Caki2 (cell line): Measurements from ENCODE around the gene PRKCB. TPM values are rescaled to one million over a fixed set of nuclear protein-coding genes. Genes with fewer than 3 reads are reported as not detected.
A peak's percentile ranks its signal among the peaks of the same experiment; 100 is the strongest.
"Not testable (repeated sequence)": the region's sequence is repeated elsewhere in the genome, so short reads cannot be mapped to it uniquely, and the experiment has no call there.

ENCODE experiments used
- DNase-seq: peaks from one replicate; pipeline ENCODE4 v3.0.0-alpha.2; 2015; ENCODE audit warnings: low read depth
- in situ Hi-C: cut with HindIII; loops from 2 replicates; pipeline ENCODE4 v1.10.0; 2016; ENCODE audit warnings: low sequenced_read_pairs, low pct_unique_long_range_greater_than_20kb, mixed read lengths
- total RNA-seq: library from RNA; depleted of rRNA; stranded (reverse); fragments of >200 nt; shearing (Covaris generic); gene quantifications from 2 replicates; pipeline ENCODE4 v1.2.3, GENCODE V29; 2014; ENCODE audit warnings: low replicate concordance

Gene PRKCB
- total RNA-seq, 1 experiment from 2014 or later, result not detected

- no peak for DNase-seq
- in situ Hi-C loops, result no loop called here
Observed at GRCh38 chr16:24007934-24008333, 172.2 kb downstream of the PRKCB start.

- in situ Hi-C loops, result no loop called here
Observed at GRCh38 chr16:24009098-24009497, 173.3 kb downstream of the PRKCB start.

GRCh38 chr16:24009955-24010354 lies 174.2 kb downstream of the PRKCB start:
- in situ Hi-C loops, result loop anchor here (10.0 kb wide), 1 partner anchor 205 kb away; no protein-coding TSS in a partner anchor
- no peak for DNase-seq

More at GRCh38 chr16:24009098-24009497, 173.3 kb downstream of the PRKCB start:
- DNase-seq, result no peak

DNA sequence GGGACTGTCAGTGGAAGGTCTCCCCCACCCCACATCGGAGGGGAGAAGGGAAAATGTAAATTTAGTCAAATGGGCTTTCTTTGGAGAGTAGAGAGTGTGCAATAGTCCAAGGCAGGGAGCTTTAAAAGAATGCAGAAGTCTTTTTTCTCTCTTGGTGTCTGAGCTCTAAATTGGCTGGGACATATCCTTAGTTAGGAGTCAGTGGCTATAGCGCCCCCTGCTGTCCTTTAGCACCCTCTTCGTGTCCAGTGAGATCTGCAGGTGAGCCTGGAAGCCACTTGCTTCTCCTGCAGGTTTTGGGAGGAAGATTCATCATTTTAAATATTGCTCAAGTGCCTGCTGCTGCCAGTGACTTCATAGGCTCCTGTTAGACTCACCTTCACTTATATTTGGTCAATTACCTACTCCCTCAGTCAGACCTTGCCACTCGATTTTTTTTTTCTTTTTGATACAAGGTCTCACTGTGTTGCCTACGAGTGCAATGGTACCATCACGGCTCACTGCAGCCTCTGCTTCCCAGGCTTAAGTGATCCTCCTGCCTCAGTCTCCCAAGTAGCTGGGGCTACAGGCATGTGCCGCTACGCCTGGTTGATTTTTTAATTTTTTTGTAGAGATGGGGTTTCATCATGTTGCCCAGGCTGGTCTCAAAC lies 174.8 kb downstream of the PRKCB start:
- peak; percentile 46 for DNase-seq
- in situ Hi-C loops, result loop anchor here (10.0 kb wide), 1 partner anchor 206 kb away; no protein-coding TSS in a partner anchor

DNA sequence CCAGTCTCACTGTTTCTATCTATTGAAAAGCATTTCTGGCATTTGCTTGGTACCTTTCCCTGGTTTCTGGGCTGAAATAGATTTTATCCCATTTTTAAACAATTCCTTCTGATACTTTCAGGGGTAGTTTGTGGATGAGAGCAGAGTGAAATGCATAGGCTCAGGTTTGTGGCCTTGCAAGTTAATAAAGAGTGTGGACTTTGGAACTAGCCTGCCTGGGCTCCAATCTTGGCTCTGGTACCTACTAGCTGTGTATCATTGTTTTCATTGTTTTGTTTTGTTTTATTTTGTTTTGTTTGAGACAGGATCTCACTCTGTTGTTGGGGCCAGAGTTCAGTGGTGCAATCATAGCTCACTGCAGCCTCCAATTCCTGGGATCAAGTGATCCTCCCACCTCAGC lies 175.5 kb downstream of the PRKCB start:
- no peak for DNase-seq
- in situ Hi-C loops, result loop anchor here (10.0 kb wide), 1 partner anchor 206 kb away; no protein-coding TSS in a partner anchor

DNA sequence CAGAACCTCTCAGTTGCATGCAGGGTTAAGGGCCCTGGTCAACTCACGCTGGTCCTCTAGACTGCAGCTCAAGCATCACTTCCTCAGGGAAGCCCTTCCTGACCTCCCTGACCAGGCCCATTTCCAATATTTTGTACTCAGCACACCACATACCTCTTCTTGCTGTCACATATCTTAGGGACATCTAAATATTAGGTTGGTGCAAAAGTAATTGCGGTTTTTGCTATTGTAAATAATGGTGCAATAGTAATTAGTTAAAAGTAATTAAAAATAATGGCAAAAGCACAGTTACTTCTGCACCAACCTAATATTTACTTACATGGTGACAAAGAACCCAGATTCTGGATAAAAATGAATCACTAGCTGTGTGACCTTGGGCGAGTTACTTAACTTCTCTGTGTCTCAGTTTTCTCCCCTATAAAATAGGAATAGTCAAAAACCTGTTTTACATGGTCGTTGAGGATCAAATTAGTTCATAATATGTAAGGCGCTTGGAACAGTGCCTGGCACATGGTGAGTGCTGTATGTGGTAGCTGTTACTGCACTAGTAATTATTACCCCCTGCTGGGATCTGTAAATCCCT lies 177.4 kb downstream of the PRKCB start:
- in situ Hi-C loops, result loop anchor here (10.0 kb wide), 1 partner anchor 208 kb away; no protein-coding TSS in a partner anchor

GRCh38 chr16:24013864-24014645 lies 178.3 kb downstream of the PRKCB start:
- in situ Hi-C loops, result loop anchor here (10.0 kb wide), 1 partner anchor 209 kb away; no protein-coding TSS in a partner anchor
- DNase-seq, result no peak

More for the DNA sequence above, 177.4 kb downstream of the PRKCB start:
- no peak for DNase-seq

- not testable (repeated sequence) for DNase-seq
- in situ Hi-C loops, result loop anchor here (10.0 kb wide), 1 partner anchor 210 kb away; no protein-coding TSS in a partner anchor
Observed at GRCh38 chr16:24014955-24015354, 179.2 kb downstream of the PRKCB start.

- in situ Hi-C loops, result loop anchor here (10.0 kb wide), 1 partner anchor 211 kb away; no protein-coding TSS in a partner anchor
- DNase-seq, result no peak
Observed at GRCh38 chr16:24015923-24016322, 180.1 kb downstream of the PRKCB start.

DNA sequence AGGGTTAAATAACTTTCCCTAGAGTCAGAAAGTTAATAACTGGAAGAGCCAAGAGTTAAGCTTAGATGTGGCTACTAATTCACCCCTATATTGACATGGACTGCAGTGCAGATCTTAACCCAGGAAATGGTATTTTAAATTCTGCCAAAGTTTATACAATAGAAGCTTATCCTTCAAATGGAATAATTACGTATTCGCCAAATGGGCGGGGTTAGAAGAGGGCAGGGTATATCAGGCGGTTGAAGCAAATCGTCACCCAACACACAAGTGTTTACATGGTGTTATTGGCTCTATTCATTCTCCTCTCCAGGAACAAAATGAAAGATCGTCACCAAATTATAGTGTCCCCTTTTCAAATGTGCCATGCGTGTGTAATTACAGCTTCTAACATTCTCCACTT lies 182.7 kb downstream of the PRKCB start:
- in situ Hi-C loops, result loop anchor here (10.0 kb wide), 1 partner anchor 214 kb away; no protein-coding TSS in a partner anchor
- DNase-seq, result no peak

GRCh38 chr16:24022797-24023196 lies 187.0 kb downstream of the PRKCB start:
- in situ Hi-C loops, result no loop called here
- no peak for DNase-seq

- no peak for DNase-seq
- in situ Hi-C loops, result no loop called here
Observed at GRCh38 chr16:24023621-24024020, 187.8 kb downstream of the PRKCB start.

- in situ Hi-C loops, result no loop called here
- DNase-seq, result no peak
Observed at GRCh38 chr16:24024971-24025370, 189.2 kb downstream of the PRKCB start.

GRCh38 chr16:24027466-24027865 lies 191.7 kb downstream of the PRKCB start:
- in situ Hi-C loops, result no loop called here
- DNase-seq, result no peak

DNA sequence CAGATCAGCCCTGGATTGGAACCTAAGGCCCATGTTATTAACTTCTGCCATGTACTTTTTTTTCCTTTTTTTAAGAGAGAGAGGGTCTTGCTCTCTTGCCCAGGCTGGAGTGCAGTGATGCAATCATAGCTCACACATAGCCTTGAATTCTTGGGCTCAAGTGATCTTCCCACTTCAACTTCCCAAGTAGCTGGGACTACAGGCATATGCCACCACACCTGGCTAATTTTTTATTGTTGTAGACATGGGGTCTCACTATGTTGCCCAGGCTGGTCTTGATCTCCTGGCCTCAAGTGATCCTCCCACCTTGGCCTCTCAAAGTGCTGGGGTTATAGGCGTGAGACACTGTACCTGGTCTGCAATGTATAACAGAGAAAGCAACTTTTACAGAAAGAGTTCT lies 194.1 kb downstream of the PRKCB start:
- DNase-seq, in situ Hi-C loops: not testable (repeated sequence)

GRCh38 chr16:24035127-24035842 lies 199.5 kb downstream of the PRKCB start:
- in situ Hi-C loops, result no loop called here

DNA sequence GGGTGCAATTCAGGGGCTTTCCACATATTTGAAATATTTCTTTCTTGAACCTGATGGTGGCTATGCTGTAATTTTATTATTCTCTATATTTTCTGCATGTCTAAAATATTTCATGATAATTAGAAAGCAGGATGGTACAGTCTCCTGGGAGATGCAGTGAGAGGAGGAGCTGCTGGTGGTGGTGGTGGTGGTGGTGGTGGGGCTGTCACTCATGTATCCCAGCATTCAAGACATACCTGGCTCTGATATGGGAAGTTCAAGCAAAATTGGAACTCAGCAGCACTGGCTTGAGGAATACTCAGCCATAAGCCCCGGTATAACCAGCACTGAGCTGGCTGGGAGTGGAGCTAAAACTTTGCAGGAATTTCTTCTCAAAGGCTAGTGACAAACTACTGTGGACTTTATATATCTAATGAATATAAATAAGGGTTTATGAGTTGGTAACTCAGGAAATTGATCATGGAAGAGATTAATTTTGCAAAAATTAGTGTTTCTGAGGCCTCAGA lies 200.3 kb downstream of the PRKCB start:
- in situ Hi-C loops, result no loop called here

More at GRCh38 chr16:24035127-24035842, 199.5 kb downstream of the PRKCB start:
- DNase-seq, result no peak

GRCh38 chr16:24036614-24037013 lies 200.8 kb downstream of the PRKCB start:
- peak; percentile 21 for DNase-seq

More for the DNA sequence above, 200.3 kb downstream of the PRKCB start:
- DNase-seq, result no peak

More at GRCh38 chr16:24036614-24037013, 200.8 kb downstream of the PRKCB start:
- in situ Hi-C loops, result no loop called here
